ENCODE data around the gene ARV1. TPM values are rescaled to one million over a fixed set of nuclear protein-coding genes. Genes with fewer than 3 reads are reported as not detected.
"Not testable (repeated sequence)": the region's sequence is repeated elsewhere in the genome, so short reads cannot be mapped to it uniquely, and the experiment has no call there.

The ARV1 gene
- polyA plus RNA-seq, 1 donor (not counting 4 experiments of a cell fraction or from before 2014, with no cell fraction given) = 38.1 TPM

GRCh38 chr1:231027971-231028370 is 49.1 kb downstream of the ARV1 start:
- dilution Hi-C loops (cut with MboI; ENCODE audit: extremely low pct_ligation_motif_present, low sequenced_read_pairs) = no loop called here

GRCh38 chr1:231028682-231029081 is 49.8 kb downstream of the ARV1 start:
- no peak overlapping the region for H3K9ac ChIP-seq (ENCODE audit: control insufficient read depth, extremely low read depth, insufficient read depth, low read length)
- dilution Hi-C loops (cut with MboI; ENCODE audit: extremely low pct_ligation_motif_present, low sequenced_read_pairs) = no loop called here
- no peaks in the 10 kb centered on the region for H3K27me3 ChIP-seq (ENCODE audit: control insufficient read depth, extremely low read depth, insufficient read depth, low read length)
- H3K9me1 ChIP-seq (ENCODE audit: control insufficient read depth, extremely low read depth, insufficient read depth, low read length) = no peaks in the 10 kb centered on the region
- DNase-seq (ENCODE audit: low read depth, low spot score) = no peak
- H2AFZ ChIP-seq (ENCODE audit: control insufficient read depth, low read length) = no peak overlapping the region
- H4K20me1 ChIP-seq (ENCODE audit: control insufficient read depth, extremely low read depth, insufficient read depth, low read length) = no peaks in the 10 kb centered on the region
- no peak for FAIRE-seq
- H3K4me1 ChIP-seq (ENCODE audit: control insufficient read depth, extremely low read depth, insufficient read depth, low read length) = peaks cover 8% of the 10 kb centered on the region
- H3K27ac ChIP-seq (ENCODE audit: control insufficient read depth, insufficient read depth, low read length) = no peak overlapping the region
- TF ChIP-seq EZH2 (IDR thresholded peaks at IDR 0.05; ENCODE audit: low read length) = no peak
- no peak for TF ChIP-seq CTCF (optimal IDR thresholded peaks at IDR 0.05 in 1 of 3, IDR thresholded peaks at IDR 0.05 in 1 of 3, conservative IDR thresholded peaks at IDR 0.05 in 1 of 3; ENCODE audit: extremely low read depth in 1 of 3, insufficient read depth in 2 of 3, low read length in 3 of 3)
- H3K9me3 ChIP-seq (ENCODE audit: control insufficient read depth, low read depth, low read length) = no peaks in the 10 kb centered on the region
- H3K36me3 ChIP-seq (ENCODE audit: control insufficient read depth in 2 of 2, extremely low read depth in 1 of 2, insufficient read depth in 2 of 2, low read length in 2 of 2) = peaks cover 0 to 4% of the 10 kb centered on the region in 2 experiments
- H3K79me2 ChIP-seq (ENCODE audit: control insufficient read depth, insufficient read depth, low read length) = peaks cover 18% of the 10 kb centered on the region
- no peak overlapping the region for H3K4me2 ChIP-seq (ENCODE audit: control insufficient read depth, extremely low read depth, insufficient read depth, low read depth, low read length)
- no peak overlapping the region for H3K4me3 ChIP-seq (ENCODE audit: control insufficient read depth in 2 of 3, extremely low read depth in 1 of 3, insufficient read depth in 2 of 3, low read depth in 1 of 3, low read length in 3 of 3)

More at GRCh38 chr1:231027971-231028370, 49.1 kb downstream of the ARV1 start:
- no peak overlapping the region for H3K27ac ChIP-seq (ENCODE audit: control insufficient read depth, insufficient read depth, low read length)
- H3K4me1 ChIP-seq (ENCODE audit: control insufficient read depth, extremely low read depth, insufficient read depth, low read length) = peaks cover 8% of the 10 kb centered on the region
- H3K4me2 ChIP-seq (ENCODE audit: control insufficient read depth, extremely low read depth, insufficient read depth, low read depth, low read length) = no peak overlapping the region
- peaks cover 0 to 4% of the 10 kb centered on the region in 2 experiments for H3K36me3 ChIP-seq (ENCODE audit: control insufficient read depth in 2 of 2, extremely low read depth in 1 of 2, insufficient read depth in 2 of 2, low read length in 2 of 2)
- H3K9ac ChIP-seq (ENCODE audit: control insufficient read depth, extremely low read depth, insufficient read depth, low read length) = no peak overlapping the region
- H3K9me3 ChIP-seq (ENCODE audit: control insufficient read depth, low read depth, low read length) = no peaks in the 10 kb centered on the region
- no peaks in the 10 kb centered on the region for H4K20me1 ChIP-seq (ENCODE audit: control insufficient read depth, extremely low read depth, insufficient read depth, low read length)
- H3K79me2 ChIP-seq (ENCODE audit: control insufficient read depth, insufficient read depth, low read length) = peaks cover 16% of the 10 kb centered on the region
- no peak overlapping the region for H3K4me3 ChIP-seq (ENCODE audit: control insufficient read depth in 2 of 3, extremely low read depth in 1 of 3, insufficient read depth in 2 of 3, low read depth in 1 of 3, low read length in 3 of 3)
- no peaks in the 10 kb centered on the region for H3K9me1 ChIP-seq (ENCODE audit: control insufficient read depth, extremely low read depth, insufficient read depth, low read length)
- DNase-seq (ENCODE audit: low read depth, low spot score) (no peak), FAIRE-seq (no peak)
- TF ChIP-seq EZH2 (IDR thresholded peaks at IDR 0.05; ENCODE audit: low read length) = no peak
- no peak for TF ChIP-seq CTCF (optimal IDR thresholded peaks at IDR 0.05 in 1 of 3, IDR thresholded peaks at IDR 0.05 in 1 of 3, conservative IDR thresholded peaks at IDR 0.05 in 1 of 3; ENCODE audit: extremely low read depth in 1 of 3, insufficient read depth in 2 of 3, low read length in 3 of 3)
- H3K27me3 ChIP-seq (ENCODE audit: control insufficient read depth, extremely low read depth, insufficient read depth, low read length) = no peaks in the 10 kb centered on the region
- no peak overlapping the region for H2AFZ ChIP-seq (ENCODE audit: control insufficient read depth, low read length)

GRCh38 chr1:231029247-231029646 is 50.4 kb downstream of the ARV1 start:
- H3K4me2 ChIP-seq (ENCODE audit: control insufficient read depth, extremely low read depth, insufficient read depth, low read depth, low read length); H3K27me3 ChIP-seq (ENCODE audit: control insufficient read depth, extremely low read depth, insufficient read depth, low read length); H3K9me1 ChIP-seq (ENCODE audit: control insufficient read depth, extremely low read depth, insufficient read depth, low read length); H3K9ac ChIP-seq (ENCODE audit: control insufficient read depth, extremely low read depth, insufficient read depth, low read length); H3K36me3 ChIP-seq (ENCODE audit: control insufficient read depth in 2 of 2, extremely low read depth in 1 of 2, insufficient read depth in 2 of 2, low read length in 2 of 2); dilution Hi-C loops (cut with MboI; ENCODE audit: extremely low pct_ligation_motif_present, low sequenced_read_pairs); H3K4me3 ChIP-seq (ENCODE audit: control insufficient read depth in 2 of 3, extremely low read depth in 1 of 3, insufficient read depth in 2 of 3, low read depth in 1 of 3, low read length in 3 of 3); H2AFZ ChIP-seq (ENCODE audit: control insufficient read depth, low read length); H4K20me1 ChIP-seq (ENCODE audit: control insufficient read depth, extremely low read depth, insufficient read depth, low read length); H3K9me3 ChIP-seq (ENCODE audit: control insufficient read depth, low read depth, low read length); H3K27ac ChIP-seq (ENCODE audit: control insufficient read depth, insufficient read depth, low read length); H3K4me1 ChIP-seq (ENCODE audit: control insufficient read depth, extremely low read depth, insufficient read depth, low read length); DNase-seq (ENCODE audit: low read depth, low spot score); FAIRE-seq: not testable (repeated sequence)
- H3K79me2 ChIP-seq (ENCODE audit: control insufficient read depth, insufficient read depth, low read length) = peaks cover 18% of the 10 kb centered on the region
